Loucy (cell line): ENCODE data around the gene SIRT6.

ENCODE experiments used
- CTCF ChIP-seq: fragments of 200-600 bp; sonication (generic); conservative IDR thresholded peaks from 2 replicates; pipeline ENCODE4 v1.5.1; 2014; ENCODE audit warnings: mild to moderate bottlenecking, antibody characterized with exemption, low read length
- EZH2phosphoT487 ChIP-seq: fragments of 200-600 bp; IDR thresholded peaks from 2 replicates; pipeline ENCODE4 v1.6.1; 2018; ENCODE audit warnings: antibody characterized with exemption, mild to moderate bottlenecking, moderate library complexity, borderline replicate concordance

GRCh38 chr19:4157164-4157563 is 25.2 kb downstream of the SIRT6 start:
- TF ChIP-seq CTCF (no peak), EZH2phosphoT487 (no peak)
